Astrocyte of the hippocampus (primary cell): Measurements from ENCODE around the gene SLC22A16.

Experiments
- DNase-seq: peaks from one replicate; pipeline ENCODE4 v3.0.0; 2011; ENCODE audit warnings: low read depth, low spot score

The SLC22A16 gene

GRCh38 chr6:110448846-110449540 lies 27.4 kb downstream of the SLC22A16 start:
- DNase-seq = no peak

- DNase-seq = no peak
Observed at GRCh38 chr6:110447761-110448160, 28.7 kb downstream of the SLC22A16 start.

- DNase-seq = no peak
Observed at GRCh38 chr6:110446405-110446804, 30.0 kb downstream of the SLC22A16 start.

- DNase-seq = no peak
Observed at GRCh38 chr6:110440026-110440425, 36.4 kb downstream of the SLC22A16 start.

GRCh38 chr6:110439356-110439755 lies 37.1 kb downstream of the SLC22A16 start:
- DNase-seq = no peak

- no peak for DNase-seq
Observed at GRCh38 chr6:110434961-110435602, 41.3 kb downstream of the SLC22A16 start.

- no peak for DNase-seq
Observed at GRCh38 chr6:110432285-110432900, 44.0 kb downstream of the SLC22A16 start.

GRCh38 chr6:110430741-110431140 lies 45.7 kb downstream of the SLC22A16 start:
- no peak for DNase-seq

- DNase-seq = no peak
Observed at GRCh38 chr6:110430236-110430635, 46.2 kb downstream of the SLC22A16 start.

GRCh38 chr6:110428153-110428552 lies 48.3 kb downstream of the SLC22A16 start:
- DNase-seq = no peak

- DNase-seq = no peak
Observed at GRCh38 chr6:110425816-110426215, 50.6 kb downstream of the SLC22A16 start.

GRCh38 chr6:110422444-110422822 lies 54.0 kb downstream of the SLC22A16 start:
- DNase-seq = no peak

GRCh38 chr6:110421749-110422443 lies 54.5 kb downstream of the SLC22A16 start:
- no peak for DNase-seq

- no peak for DNase-seq
Observed at GRCh38 chr6:110419028-110419739, 57.2 kb downstream of the SLC22A16 start.

- DNase-seq = no peak
Observed at GRCh38 chr6:110418594-110418993, 57.8 kb downstream of the SLC22A16 start.

GRCh38 chr6:110415086-110415916 lies 61.1 kb downstream of the SLC22A16 start, which contains the start of gene DDO:
Gene DDO, minus strand, starts transcription at chr6:110415575. Its CDS starts 2,113 bp downstream, at chr6:110413462.
- DNase-seq = peak; percentile 73

GRCh38 chr6:110414669-110415068 lies 61.7 kb downstream of the SLC22A16 start:
- DNase-seq = no peak

- DNase-seq = no peak
Observed at GRCh38 chr6:110412360-110412759, 64.1 kb downstream of the SLC22A16 start.

GRCh38 chr6:110410511-110410910 lies 65.9 kb downstream of the SLC22A16 start:
- DNase-seq = no peak

- no peak for DNase-seq
Observed at GRCh38 chr6:110409794-110410193, 66.6 kb downstream of the SLC22A16 start.

- DNase-seq = no peak
Observed at GRCh38 chr6:110408901-110409300, 67.5 kb downstream of the SLC22A16 start.
